ENCODE results near the gene GRID2IP.

GRID2IP gene

DNA sequence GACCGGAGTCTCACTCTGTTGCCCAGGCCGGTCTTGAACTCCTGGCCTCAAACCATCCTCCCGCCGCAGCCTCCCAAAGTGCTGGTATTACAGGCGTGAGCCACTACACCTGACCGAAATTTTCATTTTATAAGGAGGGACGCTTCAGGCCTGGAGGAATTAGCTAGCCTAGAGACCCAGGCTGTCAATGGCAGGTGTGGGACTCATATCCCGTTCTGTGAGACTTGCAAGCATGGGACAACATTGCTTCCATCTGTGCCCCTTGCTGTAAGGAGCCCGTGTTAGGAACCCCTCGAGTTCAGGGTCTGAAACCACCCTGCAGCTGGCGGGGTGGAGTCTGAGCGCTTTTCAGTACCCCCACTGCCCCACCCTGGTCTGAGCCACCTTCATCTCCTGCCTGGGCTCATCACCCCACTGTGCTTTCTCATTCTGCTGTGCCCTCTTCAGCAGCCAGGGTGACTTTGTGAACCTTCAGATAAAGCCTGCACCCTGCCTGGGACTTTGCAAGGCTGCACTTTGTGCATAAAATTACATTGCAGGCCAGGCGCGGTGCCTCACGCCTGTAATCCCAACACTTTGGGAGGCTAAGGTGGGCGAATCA, 102.2 kb downstream of the GRID2IP start (continued):
- no peak for TF ChIP-seq ZNF302 (tag by site-specific recombination; IDR thresholded peaks at IDR 0.05; ENCODE audit: low read depth)
- TF ChIP-seq KLF7 (tag by site-specific recombination; IDR thresholded peaks at IDR 0.05; ENCODE audit: borderline replicate concordance): no peak
- no peak for TF ChIP-seq ZNF510 (tag by site-specific recombination; IDR thresholded peaks at IDR 0.05; ENCODE audit: insufficient replicate concordance)

DNA sequence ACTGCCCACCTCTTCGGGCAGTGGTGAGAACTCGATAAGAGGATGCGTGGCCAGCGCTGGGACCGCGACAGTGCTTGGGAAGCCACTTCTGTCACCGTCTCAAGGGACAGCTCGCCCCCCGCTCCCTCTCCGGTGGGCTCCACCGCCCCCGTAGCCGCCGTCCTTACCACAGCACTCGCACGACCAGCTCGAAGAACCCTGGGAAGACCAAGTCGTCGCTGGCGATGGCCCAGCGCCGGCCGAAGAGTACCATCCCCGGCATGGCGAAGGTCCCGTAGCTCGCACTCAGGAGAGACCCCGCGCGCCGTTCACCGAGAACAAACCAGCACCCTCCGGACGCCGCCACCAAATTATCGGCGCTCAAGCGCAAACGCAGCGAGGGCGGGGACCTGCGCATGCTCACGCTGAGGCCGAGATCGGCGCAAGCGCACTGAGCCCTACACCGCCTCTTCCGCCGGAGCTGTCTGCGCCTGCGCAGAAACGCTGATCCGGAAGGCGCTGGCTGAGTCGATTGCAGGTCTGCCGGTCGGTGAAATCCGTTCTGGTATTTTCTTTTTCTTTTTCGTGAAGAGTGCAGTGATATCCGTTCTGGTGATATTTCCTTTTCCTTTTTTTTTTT, 103.6 kb downstream of the GRID2IP start, which contains the start of gene DAGLB:
Gene DAGLB, minus strand, starts transcription at position 374 of the 619 bp plus-strand sequence. Its CDS starts 112 bp downstream, at position 262.
- peaks cover 26 to 29% of the 10 kb centered on the region in 2 experiments for H3K36me3 ChIP-seq (ENCODE audit: control insufficient read depth in 2 of 2, insufficient read depth in 1 of 2, low read length in 2 of 2)
- no peaks in the 10 kb centered on the region for H3K9me3 ChIP-seq (ENCODE audit: control insufficient read depth, insufficient read depth, low read depth, low read length)
- no peaks in the 10 kb centered on the region for H3K4me1 ChIP-seq (ENCODE audit: control insufficient read depth, insufficient read depth, low read length)
- ChIA-PET CTCF (interaction anchor here (0.6 to 1.0 kb wide), 3 partner anchors 11 to 127 kb away, joined by 3 to 4 read pairs (median 3); no protein-coding TSS in a partner anchor), POLR2A (interaction anchor here (0.6 to 1.7 kb wide), 11 partner anchors 9 to 814 kb away, joined by 3 to 7 read pairs (median 5); partner anchors contain the start of gene INTS15)
- H3K4me3 ChIP-seq (ENCODE audit: low read depth, low read length): peak within 1 kb of the TSS; percentile 98
- peak within 1 kb of the TSS; percentile 64 for H3K27ac ChIP-seq (ENCODE audit: extremely low read depth, low read depth, low read length)
- TF ChIP-seq ZNF24 (tag by site-specific recombination; IDR thresholded peaks at IDR 0.05) (no peak), ZNF114 (tag by site-specific recombination; IDR thresholded peaks at IDR 0.05) (no peak), ZNF558 (tag by site-specific recombination; IDR thresholded peaks at IDR 0.05) (no peak), KLF10 (tag by site-specific recombination; IDR thresholded peaks at IDR 0.05) (no peak), ZIC2 (tag by site-specific recombination; IDR thresholded peaks at IDR 0.05) (no peak), ZBTB17 (tag by site-specific recombination; IDR thresholded peaks at IDR 0.05) (peak; percentile 90; the same call in 1 of the 2 replicates), ZNF585B (tag by site-specific recombination; IDR thresholded peaks at IDR 0.05) (no peak), MZF1 (tag by site-specific recombination; IDR thresholded peaks at IDR 0.05; ENCODE audit: borderline replicate concordance) (no peak), ZNF785 (tag by site-specific recombination; IDR thresholded peaks at IDR 0.05) (no peak), EGR2 (tag by site-specific recombination; IDR thresholded peaks at IDR 0.05; ENCODE audit: low read depth) (0 out of 2 replicates have a peak, but pooled peaks have one; percentile 11), ZEB2 (tag by site-specific recombination; IDR thresholded peaks at IDR 0.05) (no peak), ZNF2 (tag by site-specific recombination; IDR thresholded peaks at IDR 0.05) (no peak), SP3 (tag by site-specific recombination; IDR thresholded peaks at IDR 0.05) (no peak), ZBTB7A (tag by site-specific recombination; IDR thresholded peaks at IDR 0.05; ENCODE audit: low read depth) (0 out of 2 replicates have a peak, but pooled peaks have one; percentile 23), ZSCAN30 (tag by site-specific recombination; IDR thresholded peaks at IDR 0.05) (peak; percentile 32; the same call in 1 of the 2 replicates), ZNF16 (tag by site-specific recombination; IDR thresholded peaks at IDR 0.05; ENCODE audit: low read depth) (no peak), ZNF391 (tag by site-specific recombination; IDR thresholded peaks at IDR 0.05; ENCODE audit: borderline replicate concordance, low read depth) (no peak), IKZF3 (tag by site-specific recombination; IDR thresholded peaks at IDR 0.05) (no peak), ZNF76 (tag by site-specific recombination; IDR thresholded peaks at IDR 0.05; ENCODE audit: borderline replicate concordance, low read depth) (no peak)
- TF ChIP-seq, protein P1, sequence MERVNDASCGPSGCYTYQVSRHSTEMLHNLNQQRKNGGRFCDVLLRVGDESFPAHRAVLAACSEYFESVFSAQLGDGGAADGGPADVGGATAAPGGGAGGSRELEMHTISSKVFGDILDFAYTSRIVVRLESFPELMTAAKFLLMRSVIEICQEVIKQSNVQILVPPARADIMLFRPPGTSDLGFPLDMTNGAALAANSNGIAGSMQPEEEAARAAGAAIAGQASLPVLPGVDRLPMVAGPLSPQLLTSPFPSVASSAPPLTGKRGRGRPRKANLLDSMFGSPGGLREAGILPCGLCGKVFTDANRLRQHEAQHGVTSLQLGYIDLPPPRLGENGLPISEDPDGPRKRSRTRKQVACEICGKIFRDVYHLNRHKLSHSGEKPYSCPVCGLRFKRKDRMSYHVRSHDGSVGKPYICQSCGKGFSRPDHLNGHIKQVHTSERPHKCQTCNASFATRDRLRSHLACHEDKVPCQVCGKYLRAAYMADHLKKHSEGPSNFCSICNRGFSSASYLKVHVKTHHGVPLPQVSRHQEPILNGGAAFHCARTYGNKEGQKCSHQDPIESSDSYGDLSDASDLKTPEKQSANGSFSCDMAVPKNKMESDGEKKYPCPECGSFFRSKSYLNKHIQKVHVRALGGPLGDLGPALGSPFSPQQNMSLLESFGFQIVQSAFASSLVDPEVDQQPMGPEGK (tag by site-specific recombination; IDR thresholded peaks at IDR 0.05): peak; percentile 41
- TF ChIP-seq, protein P2, sequence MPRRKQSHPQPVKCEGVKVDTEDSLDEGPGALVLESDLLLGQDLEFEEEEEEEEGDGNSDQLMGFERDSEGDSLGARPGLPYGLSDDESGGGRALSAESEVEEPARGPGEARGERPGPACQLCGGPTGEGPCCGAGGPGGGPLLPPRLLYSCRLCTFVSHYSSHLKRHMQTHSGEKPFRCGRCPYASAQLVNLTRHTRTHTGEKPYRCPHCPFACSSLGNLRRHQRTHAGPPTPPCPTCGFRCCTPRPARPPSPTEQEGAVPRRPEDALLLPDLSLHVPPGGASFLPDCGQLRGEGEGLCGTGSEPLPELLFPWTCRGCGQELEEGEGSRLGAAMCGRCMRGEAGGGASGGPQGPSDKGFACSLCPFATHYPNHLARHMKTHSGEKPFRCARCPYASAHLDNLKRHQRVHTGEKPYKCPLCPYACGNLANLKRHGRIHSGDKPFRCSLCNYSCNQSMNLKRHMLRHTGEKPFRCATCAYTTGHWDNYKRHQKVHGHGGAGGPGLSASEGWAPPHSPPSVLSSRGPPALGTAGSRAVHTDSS (tag by site-specific recombination; IDR thresholded peaks at IDR 0.05): no peak
- TF ChIP-seq, protein P3, sequence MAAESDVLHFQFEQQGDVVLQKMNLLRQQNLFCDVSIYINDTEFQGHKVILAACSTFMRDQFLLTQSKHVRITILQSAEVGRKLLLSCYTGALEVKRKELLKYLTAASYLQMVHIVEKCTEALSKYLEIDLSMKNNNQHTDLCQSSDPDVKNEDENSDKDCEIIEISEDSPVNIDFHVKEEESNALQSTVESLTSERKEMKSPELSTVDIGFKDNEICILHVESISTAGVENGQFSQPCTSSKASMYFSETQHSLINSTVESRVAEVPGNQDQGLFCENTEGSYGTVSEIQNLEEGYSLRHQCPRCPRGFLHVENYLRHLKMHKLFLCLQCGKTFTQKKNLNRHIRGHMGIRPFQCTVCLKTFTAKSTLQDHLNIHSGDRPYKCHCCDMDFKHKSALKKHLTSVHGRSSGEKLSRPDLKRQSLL (tag by site-specific recombination; IDR thresholded peaks at IDR 0.05): peak; percentile 60; the same call in 1 of the 2 replicates
- TF ChIP-seq, protein P4, sequence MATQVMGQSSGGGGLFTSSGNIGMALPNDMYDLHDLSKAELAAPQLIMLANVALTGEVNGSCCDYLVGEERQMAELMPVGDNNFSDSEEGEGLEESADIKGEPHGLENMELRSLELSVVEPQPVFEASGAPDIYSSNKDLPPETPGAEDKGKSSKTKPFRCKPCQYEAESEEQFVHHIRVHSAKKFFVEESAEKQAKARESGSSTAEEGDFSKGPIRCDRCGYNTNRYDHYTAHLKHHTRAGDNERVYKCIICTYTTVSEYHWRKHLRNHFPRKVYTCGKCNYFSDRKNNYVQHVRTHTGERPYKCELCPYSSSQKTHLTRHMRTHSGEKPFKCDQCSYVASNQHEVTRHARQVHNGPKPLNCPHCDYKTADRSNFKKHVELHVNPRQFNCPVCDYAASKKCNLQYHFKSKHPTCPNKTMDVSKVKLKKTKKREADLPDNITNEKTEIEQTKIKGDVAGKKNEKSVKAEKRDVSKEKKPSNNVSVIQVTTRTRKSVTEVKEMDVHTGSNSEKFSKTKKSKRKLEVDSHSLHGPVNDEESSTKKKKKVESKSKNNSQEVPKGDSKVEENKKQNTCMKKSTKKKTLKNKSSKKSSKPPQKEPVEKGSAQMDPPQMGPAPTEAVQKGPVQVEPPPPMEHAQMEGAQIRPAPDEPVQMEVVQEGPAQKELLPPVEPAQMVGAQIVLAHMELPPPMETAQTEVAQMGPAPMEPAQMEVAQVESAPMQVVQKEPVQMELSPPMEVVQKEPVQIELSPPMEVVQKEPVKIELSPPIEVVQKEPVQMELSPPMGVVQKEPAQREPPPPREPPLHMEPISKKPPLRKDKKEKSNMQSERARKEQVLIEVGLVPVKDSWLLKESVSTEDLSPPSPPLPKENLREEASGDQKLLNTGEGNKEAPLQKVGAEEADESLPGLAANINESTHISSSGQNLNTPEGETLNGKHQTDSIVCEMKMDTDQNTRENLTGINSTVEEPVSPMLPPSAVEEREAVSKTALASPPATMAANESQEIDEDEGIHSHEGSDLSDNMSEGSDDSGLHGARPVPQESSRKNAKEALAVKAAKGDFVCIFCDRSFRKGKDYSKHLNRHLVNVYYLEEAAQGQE (tag by site-specific recombination; IDR thresholded peaks at IDR 0.05): no peak; the same call in 1 of the 2 replicates

Data from HEK293 (cell line).